Measurements from ENCODE around the gene DMXL1.
A peak's percentile ranks its signal among the peaks of the same experiment; 100 is the strongest.

The DMXL1 gene

GRCh38 chr5:119070828-119071560 is at the start of gene DMXL1:
DMXL1 (plus strand) TSS chr5:119071087; CDS start chr5:119071570, 483 bp downstream.
- peak; percentile 95 to 97 for DNase-seq (ENCODE audit: low read depth in 2 of 2)

GRCh38 chr5:119021149-119021732 is 49.6 kb upstream of the DMXL1 start:
- DNase-seq (ENCODE audit: low read depth in 2 of 2), result no peak

- no peak for DNase-seq (ENCODE audit: low read depth in 2 of 2)
Measured at GRCh38 chr5:119022017-119022745, 48.7 kb upstream of the DMXL1 start.

- no peak for DNase-seq (ENCODE audit: low read depth in 2 of 2)
Measured at GRCh38 chr5:119022773-119023172, 48.1 kb upstream of the DMXL1 start.

- DNase-seq (ENCODE audit: low read depth in 2 of 2), result no peak
Measured at GRCh38 chr5:119028575-119028974, 42.3 kb upstream of the DMXL1 start.

- no peak for DNase-seq (ENCODE audit: low read depth in 2 of 2)
Measured at GRCh38 chr5:119031011-119031886, 39.6 kb upstream of the DMXL1 start.

- no peak for DNase-seq (ENCODE audit: low read depth in 2 of 2)
Measured at GRCh38 chr5:119031905-119032304, 39.0 kb upstream of the DMXL1 start.

GRCh38 chr5:119032656-119033055 is 38.2 kb upstream of the DMXL1 start:
- DNase-seq (ENCODE audit: low read depth in 2 of 2), result no peak

- DNase-seq (ENCODE audit: low read depth in 2 of 2), result no peak
Measured at GRCh38 chr5:119033135-119033534, 37.8 kb upstream of the DMXL1 start.

- DNase-seq (ENCODE audit: low read depth in 2 of 2), result no peak
Measured at GRCh38 chr5:119036101-119036762, 34.7 kb upstream of the DMXL1 start.

GRCh38 chr5:119037496-119038215 is 33.2 kb upstream of the DMXL1 start:
- no peak for DNase-seq (ENCODE audit: low read depth in 2 of 2)

- DNase-seq (ENCODE audit: low read depth in 2 of 2), result no peak
Measured at GRCh38 chr5:119048246-119048645, 22.6 kb upstream of the DMXL1 start.

- DNase-seq (ENCODE audit: low read depth in 2 of 2), result no peak
Measured at GRCh38 chr5:119049824-119050449, 20.9 kb upstream of the DMXL1 start.

GRCh38 chr5:119054101-119054500 is 16.8 kb upstream of the DMXL1 start:
- no peak for DNase-seq (ENCODE audit: low read depth in 2 of 2)

GRCh38 chr5:119055294-119055693 is 15.6 kb upstream of the DMXL1 start:
- no peak for DNase-seq (ENCODE audit: low read depth in 2 of 2)

- DNase-seq (ENCODE audit: low read depth in 2 of 2), result no peak
Measured at GRCh38 chr5:119058979-119059529, 11.8 kb upstream of the DMXL1 start.

- no peak for DNase-seq (ENCODE audit: low read depth in 2 of 2)
Measured at GRCh38 chr5:119059740-119060255, 11.1 kb upstream of the DMXL1 start.

- DNase-seq (ENCODE audit: low read depth in 2 of 2), result no peak
Measured at GRCh38 chr5:119063579-119064379, 7.1 kb upstream of the DMXL1 start.

GRCh38 chr5:119067450-119067849 is 3.4 kb upstream of the DMXL1 start:
- no peak for DNase-seq (ENCODE audit: low read depth in 2 of 2)
